ENCODE measurements around the gene C19orf47. TPM values are rescaled to one million over a fixed set of nuclear protein-coding genes. Genes with fewer than 3 reads are reported as not detected.
"Not testable (repeated sequence)": the region's sequence is repeated elsewhere in the genome, so short reads cannot be mapped to it uniquely, and the experiment has no call there.

The C19orf47 gene
- total and polyA plus RNA-seq, 9 donors: 36.6 to 70.2 (median 58.5) TPM

- 80% methylated on average over 21 of the region's 25 CpGs for WGBS (ENCODE audit: insufficient coverage)
- Histone ChIP-seq H3K27ac (ENCODE audit: low read length) (no peak overlapping the region), H3K27me3 (ENCODE audit: control insufficient read depth, insufficient read depth, low read length) (no peaks in the 10 kb centered on the region), H3K4me3 (ENCODE audit: low read length) (no peak overlapping the region), H3K36me3 (ENCODE audit: control insufficient read depth, insufficient read depth, low read length) (peaks cover 54% of the 10 kb centered on the region), H3K9me3 (replicated peaks; ENCODE audit: control insufficient read depth, low read depth, low read length) (no peaks in the 10 kb centered on the region), H3K4me1 (ENCODE audit: control insufficient read depth, insufficient read depth, low read length) (no peaks in the 10 kb centered on the region)
- DNase-seq: no peak
These were observed 29.7 kb upstream of the C19orf47 start for GRCh38 chr19:40377876-40378385.

GRCh38 chr19:40376286-40376862 is 28.2 kb upstream of the C19orf47 start:
- no peak overlapping the region for H3K27ac ChIP-seq (ENCODE audit: low read length)
- no peaks in the 10 kb centered on the region for H3K4me1 ChIP-seq (ENCODE audit: control insufficient read depth, insufficient read depth, low read length)
- H3K27me3 ChIP-seq (ENCODE audit: control insufficient read depth, insufficient read depth, low read length): no peaks in the 10 kb centered on the region
- no peaks in the 10 kb centered on the region for H3K9me3 ChIP-seq (replicated peaks; ENCODE audit: control insufficient read depth, low read depth, low read length)
- no peak overlapping the region for H3K4me3 ChIP-seq (ENCODE audit: low read length)
- no peak for DNase-seq
- WGBS (ENCODE audit: insufficient coverage): 85% methylated on average over 14 of the region's 17 CpGs
- peaks cover 69% of the 10 kb centered on the region for H3K36me3 ChIP-seq (ENCODE audit: control insufficient read depth, insufficient read depth, low read length)

DNA sequence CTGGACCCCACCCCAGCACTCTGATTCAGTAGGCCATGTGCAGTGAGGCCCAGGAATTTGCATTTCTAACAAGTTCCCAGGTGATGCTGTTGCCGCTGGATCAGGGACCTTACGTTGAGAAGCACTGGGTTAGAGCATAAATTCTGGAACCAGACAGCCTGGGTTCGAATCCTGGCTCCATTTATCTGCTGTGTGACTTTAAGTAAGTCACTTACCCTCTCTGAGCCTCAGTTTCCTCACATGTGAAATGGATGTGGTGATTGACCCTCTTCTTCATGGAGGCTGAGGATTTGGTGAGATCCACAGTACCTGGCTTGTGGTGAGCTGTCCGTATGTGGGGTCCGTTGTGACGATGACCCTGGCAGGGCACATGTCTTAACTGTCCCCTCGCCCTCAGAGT is 25.9 kb upstream of the C19orf47 start:
- no peaks in the 10 kb centered on the region for H3K9me3 ChIP-seq (replicated peaks; ENCODE audit: control insufficient read depth, low read depth, low read length)
- no peak overlapping the region for H3K4me3 ChIP-seq (ENCODE audit: low read length)
- DNase-seq: no peak
- no peaks in the 10 kb centered on the region for H3K27me3 ChIP-seq (ENCODE audit: control insufficient read depth, insufficient read depth, low read length)
- no peak overlapping the region for H3K27ac ChIP-seq (ENCODE audit: low read length)
- peaks cover 75% of the 10 kb centered on the region for H3K36me3 ChIP-seq (ENCODE audit: control insufficient read depth, insufficient read depth, low read length)
- WGBS (ENCODE audit: insufficient coverage): 91% methylated on average over 7 of the region's 7 CpGs
- H3K4me1 ChIP-seq (ENCODE audit: control insufficient read depth, insufficient read depth, low read length): peaks cover 2% of the 10 kb centered on the region

- H3K36me3 ChIP-seq (ENCODE audit: control insufficient read depth, insufficient read depth, low read length): peaks cover 81% of the 10 kb centered on the region
These were observed 23.6 kb upstream of the C19orf47 start for GRCh38 chr19:40371802-40372122.

GRCh38 chr19:40370997-40371801 is 23.0 kb upstream of the C19orf47 start:
- no peaks in the 10 kb centered on the region for H3K9me3 ChIP-seq (replicated peaks; ENCODE audit: control insufficient read depth, low read depth, low read length)
- no peak overlapping the region for H3K4me3 ChIP-seq (ENCODE audit: low read length)
- H3K36me3 ChIP-seq (ENCODE audit: control insufficient read depth, insufficient read depth, low read length): peaks cover 78% of the 10 kb centered on the region
- H3K4me1 ChIP-seq (ENCODE audit: control insufficient read depth, insufficient read depth, low read length): peaks cover 26% of the 10 kb centered on the region
- H3K27me3 ChIP-seq (ENCODE audit: control insufficient read depth, insufficient read depth, low read length): no peaks in the 10 kb centered on the region
- 89% methylated on average over 5 of the region's 7 CpGs for WGBS (ENCODE audit: insufficient coverage)
- H3K27ac ChIP-seq (ENCODE audit: low read length): no peak overlapping the region
- DNase-seq: no peak

More at GRCh38 chr19:40371802-40372122, 23.6 kb upstream of the C19orf47 start:
- Histone ChIP-seq H3K27me3 (ENCODE audit: control insufficient read depth, insufficient read depth, low read length) (no peaks in the 10 kb centered on the region), H3K27ac (ENCODE audit: low read length) (no peak overlapping the region), H3K4me3 (ENCODE audit: low read length) (no peak overlapping the region), H3K9me3 (replicated peaks; ENCODE audit: control insufficient read depth, low read depth, low read length) (no peaks in the 10 kb centered on the region), H3K4me1 (ENCODE audit: control insufficient read depth, insufficient read depth, low read length) (peaks cover 20% of the 10 kb centered on the region)
- 94% methylated on average over 2 of the region's 5 CpGs for WGBS (ENCODE audit: insufficient coverage)
- DNase-seq: no peak

DNA sequence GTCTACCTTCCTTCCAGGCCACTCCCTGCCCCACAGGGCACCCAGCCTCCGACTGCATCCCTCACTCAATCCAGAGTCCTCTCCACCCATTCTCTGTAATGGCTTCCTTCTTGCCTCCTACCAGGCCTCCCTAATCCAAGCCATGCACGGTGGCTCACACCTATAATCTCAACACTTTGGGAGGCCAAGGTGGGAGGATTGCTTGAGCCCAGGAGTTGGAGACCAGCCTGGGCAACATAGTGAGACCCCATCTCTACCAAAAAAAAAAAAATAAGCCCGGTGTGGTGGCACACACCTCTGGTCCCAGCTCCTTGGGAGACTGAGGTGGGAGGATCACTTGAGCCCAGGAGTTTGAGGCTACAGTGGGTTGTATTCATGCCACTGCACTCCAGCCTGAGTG is 22.1 kb upstream of the C19orf47 start:
- H3K27ac ChIP-seq (ENCODE audit: low read length); DNase-seq; H3K27me3 ChIP-seq (ENCODE audit: control insufficient read depth, insufficient read depth, low read length); H3K9me3 ChIP-seq (replicated peaks; ENCODE audit: control insufficient read depth, low read depth, low read length); H3K4me3 ChIP-seq (ENCODE audit: low read length): not testable (repeated sequence)
- Histone ChIP-seq H3K36me3 (ENCODE audit: control insufficient read depth, insufficient read depth, low read length) (peaks cover 78% of the 10 kb centered on the region), H3K4me1 (ENCODE audit: control insufficient read depth, insufficient read depth, low read length) (peaks cover 30% of the 10 kb centered on the region)
- WGBS (ENCODE audit: insufficient coverage): 100% methylated on average over 1 of the region's 3 CpGs

GRCh38 chr19:40369797-40370196 is 21.6 kb upstream of the C19orf47 start:
- Histone ChIP-seq H3K4me1 (ENCODE audit: control insufficient read depth, insufficient read depth, low read length) (peaks cover 33% of the 10 kb centered on the region), H3K27ac (ENCODE audit: low read length) (no peak overlapping the region)

DNA sequence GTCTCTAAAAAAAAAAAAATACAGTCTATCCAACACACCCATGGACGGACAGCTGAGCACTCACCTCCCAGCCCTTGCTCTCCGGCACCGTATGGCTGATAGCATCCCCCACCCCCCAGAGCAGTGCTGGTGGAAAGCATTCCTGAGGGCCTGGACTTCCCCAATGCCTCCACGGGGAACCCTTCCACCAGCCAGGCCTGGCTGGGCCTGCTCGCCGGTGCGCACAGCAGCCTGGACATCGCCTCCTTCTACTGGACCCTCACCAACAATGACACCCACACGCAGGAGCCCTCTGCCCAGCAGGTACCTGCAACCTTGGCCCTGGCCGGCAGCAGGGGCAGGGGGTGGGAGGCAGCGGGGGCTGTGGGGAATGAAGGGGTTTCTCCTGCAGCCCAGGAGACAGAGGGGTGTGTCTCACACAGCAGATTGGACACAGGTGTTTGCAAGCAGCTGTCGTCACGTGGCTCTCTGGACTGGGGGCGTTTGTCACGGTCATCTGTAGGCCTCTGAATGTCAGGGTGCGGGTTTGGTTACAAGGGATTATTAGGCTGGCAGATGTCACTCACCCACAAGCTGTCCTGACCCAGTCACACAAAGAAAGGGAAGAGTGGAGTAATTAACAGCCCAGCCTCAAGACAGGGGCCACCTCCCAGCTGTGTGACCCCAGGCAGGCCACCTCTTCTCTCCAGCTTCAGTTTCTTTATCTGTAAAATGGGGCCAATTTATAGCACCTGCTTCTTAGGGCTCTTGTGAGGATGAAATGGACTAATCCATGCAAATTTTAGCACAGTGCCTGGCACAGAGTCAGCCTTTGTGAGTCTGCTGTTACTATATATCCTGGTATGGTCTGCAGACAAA is 19.6 kb upstream of the C19orf47 start:
- DNase-seq: peak; percentile 72
- 54% methylated on average over 7 of the region's 16 CpGs for WGBS (ENCODE audit: insufficient coverage)
- H3K9me3 ChIP-seq (replicated peaks; ENCODE audit: control insufficient read depth, low read depth, low read length): no peaks in the 10 kb centered on the region
- H3K4me1 ChIP-seq (ENCODE audit: control insufficient read depth, insufficient read depth, low read length): peaks cover 33% of the 10 kb centered on the region
- H3K27ac ChIP-seq (ENCODE audit: low read length): peak overlapping the region; percentile 82
- no peaks in the 10 kb centered on the region for H3K27me3 ChIP-seq (ENCODE audit: control insufficient read depth, insufficient read depth, low read length)
- peaks cover 61% of the 10 kb centered on the region for H3K36me3 ChIP-seq (ENCODE audit: control insufficient read depth, insufficient read depth, low read length)
- no peak overlapping the region for H3K4me3 ChIP-seq (ENCODE audit: low read length)

More at GRCh38 chr19:40369797-40370196, 21.6 kb upstream of the C19orf47 start:
- H3K9me3 ChIP-seq (replicated peaks; ENCODE audit: control insufficient read depth, low read depth, low read length): no peaks in the 10 kb centered on the region
- H3K4me3 ChIP-seq (ENCODE audit: low read length): no peak overlapping the region
- 85% methylated on average over 10 of the region's 12 CpGs for WGBS (ENCODE audit: insufficient coverage)
- DNase-seq: no peak
- H3K36me3 ChIP-seq (ENCODE audit: control insufficient read depth, insufficient read depth, low read length): peaks cover 78% of the 10 kb centered on the region
- H3K27me3 ChIP-seq (ENCODE audit: control insufficient read depth, insufficient read depth, low read length): no peaks in the 10 kb centered on the region

DNA sequence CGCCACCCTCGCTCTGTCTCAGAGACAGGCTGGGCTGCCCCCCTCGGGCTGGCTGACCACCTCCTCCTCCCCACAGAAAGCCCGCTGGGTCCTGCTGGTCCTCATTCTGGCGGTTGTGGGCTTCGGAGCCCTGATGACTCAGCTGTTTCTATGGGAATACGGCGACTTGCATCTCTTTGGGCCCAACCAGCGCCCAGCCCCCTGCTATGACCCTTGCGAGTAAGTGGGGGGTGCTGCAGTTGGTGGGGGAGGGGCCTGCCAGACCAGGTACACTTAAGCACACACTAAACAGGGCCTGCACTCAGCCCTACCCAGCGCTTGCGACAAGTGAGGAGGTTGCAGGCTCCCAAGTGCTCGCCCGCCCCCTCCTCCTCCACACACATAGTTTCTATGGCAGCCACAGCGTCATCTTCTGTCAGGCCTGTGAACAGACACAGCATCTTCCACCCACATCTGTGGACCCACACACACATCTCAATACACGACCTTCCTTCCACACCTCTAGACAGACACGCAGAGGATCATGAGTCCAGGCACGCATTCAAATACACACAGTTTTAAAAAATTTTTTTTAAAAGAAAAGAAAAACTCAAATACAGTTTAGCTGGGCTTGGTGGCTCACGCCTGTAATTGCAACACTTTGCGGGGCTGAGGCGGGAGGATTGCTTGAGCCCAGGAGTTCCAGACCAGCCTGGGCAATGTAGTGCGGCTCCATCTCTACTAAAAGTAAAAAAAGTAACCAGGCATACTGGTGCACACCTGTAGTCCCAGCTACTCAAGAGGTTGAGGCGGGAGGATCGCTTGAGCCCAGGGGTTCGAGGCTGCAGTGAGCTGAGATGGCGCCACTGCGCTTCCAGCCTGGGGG is 18.7 kb upstream of the C19orf47 start:
- Histone ChIP-seq H3K9me3 (replicated peaks; ENCODE audit: control insufficient read depth, low read depth, low read length) (no peaks in the 10 kb centered on the region), H3K4me3 (ENCODE audit: low read length) (no peak overlapping the region), H3K27ac (ENCODE audit: low read length) (peak overlapping the region; percentile 82), H3K4me1 (ENCODE audit: control insufficient read depth, insufficient read depth, low read length) (peaks cover 33% of the 10 kb centered on the region), H3K36me3 (ENCODE audit: control insufficient read depth, insufficient read depth, low read length) (peaks cover 53% of the 10 kb centered on the region), H3K27me3 (ENCODE audit: control insufficient read depth, insufficient read depth, low read length) (no peaks in the 10 kb centered on the region)
- peak; percentile 42 for DNase-seq
- 59% methylated on average over 13 of the region's 27 CpGs for WGBS (ENCODE audit: insufficient coverage)
